ENCODE measurements around the gene SPNS3. TPM values are rescaled to one million over a fixed set of nuclear protein-coding genes. Genes with fewer than 3 reads are reported as not detected.
A peak's percentile ranks its signal among the peaks of the same experiment; 100 is the strongest.

SPNS3 gene
- total RNA-seq, 1 donor from 2014 or later = 0.18 TPM

- no peak for DNase-seq (ENCODE audit: low spot score)
- Mint-ChIP-seq H3K4me3 (ENCODE audit: unreplicated experiment) (peak overlapping the region; percentile 68), H3K4me1 (ENCODE audit: unreplicated experiment) (peaks cover 60% of the 10 kb centered on the region), H3K27me3 (ENCODE audit: unreplicated experiment) (peaks cover 2% of the 10 kb centered on the region), H3K27ac (ENCODE audit: unreplicated experiment) (peak overlapping the region; percentile 55), H3K36me3 (ENCODE audit: low read depth, unreplicated experiment) (peaks cover 56% of the 10 kb centered on the region), H3K9me3 (ENCODE audit: unreplicated experiment) (no peaks in the 10 kb centered on the region)
- TF ChIP-seq CTCF (IDR thresholded peaks at IDR 0.05; ENCODE audit: unreplicated experiment) = no peak
These were observed 90.2 kb downstream of the SPNS3 start for GRCh38 chr17:4523946-4524345.

GRCh38 chr17:4525691-4526397 is 92.1 kb downstream of the SPNS3 start:
- no peak for DNase-seq (ENCODE audit: low spot score)
- Mint-ChIP-seq H3K9me3 (ENCODE audit: unreplicated experiment) (no peaks in the 10 kb centered on the region), H3K36me3 (ENCODE audit: low read depth, unreplicated experiment) (peaks cover 56% of the 10 kb centered on the region), H3K27me3 (ENCODE audit: unreplicated experiment) (peaks cover 4% of the 10 kb centered on the region), H3K4me3 (ENCODE audit: unreplicated experiment) (peak overlapping the region; percentile 54), H3K27ac (ENCODE audit: unreplicated experiment) (peak overlapping the region; percentile 36), H3K4me1 (ENCODE audit: unreplicated experiment) (peaks cover 57% of the 10 kb centered on the region)
- no peak for TF ChIP-seq CTCF (IDR thresholded peaks at IDR 0.05; ENCODE audit: unreplicated experiment)

- no peak for TF ChIP-seq CTCF (IDR thresholded peaks at IDR 0.05; ENCODE audit: unreplicated experiment)
- H3K4me1 Mint-ChIP-seq (ENCODE audit: unreplicated experiment) = peaks cover 58% of the 10 kb centered on the region
- H3K9me3 Mint-ChIP-seq (ENCODE audit: unreplicated experiment) = no peaks in the 10 kb centered on the region
- peaks cover 8% of the 10 kb centered on the region for H3K27me3 Mint-ChIP-seq (ENCODE audit: unreplicated experiment)
- peak overlapping the region; percentile 13 for H3K4me3 Mint-ChIP-seq (ENCODE audit: unreplicated experiment)
- peak overlapping the region; percentile 39 for H3K27ac Mint-ChIP-seq (ENCODE audit: unreplicated experiment)
- DNase-seq (ENCODE audit: low spot score) = no peak
- peaks cover 56% of the 10 kb centered on the region for H3K36me3 Mint-ChIP-seq (ENCODE audit: low read depth, unreplicated experiment)
These were observed 93.4 kb downstream of the SPNS3 start for GRCh38 chr17:4527134-4527533.

GRCh38 chr17:4527566-4528125 is 93.9 kb downstream of the SPNS3 start:
- TF ChIP-seq CTCF (IDR thresholded peaks at IDR 0.05; ENCODE audit: unreplicated experiment) = no peak
- peak overlapping the region; percentile 13 for H3K4me3 Mint-ChIP-seq (ENCODE audit: unreplicated experiment)
- DNase-seq (ENCODE audit: low spot score) = no peak
- peaks cover 56% of the 10 kb centered on the region for H3K36me3 Mint-ChIP-seq (ENCODE audit: low read depth, unreplicated experiment)
- peak overlapping the region; percentile 39 for H3K27ac Mint-ChIP-seq (ENCODE audit: unreplicated experiment)
- no peaks in the 10 kb centered on the region for H3K9me3 Mint-ChIP-seq (ENCODE audit: unreplicated experiment)
- peaks cover 8% of the 10 kb centered on the region for H3K27me3 Mint-ChIP-seq (ENCODE audit: unreplicated experiment)
- peaks cover 57% of the 10 kb centered on the region for H3K4me1 Mint-ChIP-seq (ENCODE audit: unreplicated experiment)

GRCh38 chr17:4529533-4530152 is 95.9 kb downstream of the SPNS3 start:
- Mint-ChIP-seq H3K9me3 (ENCODE audit: unreplicated experiment) (no peaks in the 10 kb centered on the region), H3K4me3 (ENCODE audit: unreplicated experiment) (peak overlapping the region; percentile 82), H3K36me3 (ENCODE audit: low read depth, unreplicated experiment) (peaks cover 45% of the 10 kb centered on the region), H3K4me1 (ENCODE audit: unreplicated experiment) (peaks cover 56% of the 10 kb centered on the region), H3K27me3 (ENCODE audit: unreplicated experiment) (peaks cover 13% of the 10 kb centered on the region), H3K27ac (ENCODE audit: unreplicated experiment) (peak overlapping the region; percentile 97)
- TF ChIP-seq CTCF (IDR thresholded peaks at IDR 0.05; ENCODE audit: unreplicated experiment) = no peak
- DNase-seq (ENCODE audit: low spot score) = no peak
